ENCODE data around the gene CNTN1.

GRCh38 chr12:41032386-41032785 lies 340.1 kb downstream of the CNTN1 start:
- TF ChIP-seq CTCF (IDR thresholded peaks at IDR 0.05): no peak
- TF ChIP-seq TEAD4 (IDR thresholded peaks at IDR 0.05; ENCODE audit: borderline replicate concordance, insufficient read depth): no peak
- no peak for TF ChIP-seq RFX5 (IDR thresholded peaks at IDR 0.05; ENCODE audit: low read length)
- no peak for TF ChIP-seq EP300 (IDR thresholded peaks at IDR 0.05; ENCODE audit: borderline replicate concordance in 1 of 2, low read depth in 1 of 2, low read length in 1 of 2)
- TF ChIP-seq CHD2 (IDR thresholded peaks at IDR 0.05; ENCODE audit: low read length, partially characterized antibody): no peak
- TF ChIP-seq FOXM1 (IDR thresholded peaks at IDR 0.05; ENCODE audit: low read depth): no peak
- TF ChIP-seq GATA2 (CRISPR knock-in tag; IDR thresholded peaks at IDR 0.05): no peak
- no peak for TF ChIP-seq POLR2AphosphoS5 (IDR thresholded peaks at IDR 0.05; ENCODE audit: low read depth, low read length)
- no peak for TF ChIP-seq ZBTB33 (IDR thresholded peaks at IDR 0.05; ENCODE audit: borderline replicate concordance, low read depth)
- no peak for TF ChIP-seq RXRA (IDR thresholded peaks at IDR 0.05; ENCODE audit: borderline replicate concordance, low read depth)
